ENCODE data around the gene EIF2S3.
"Not testable (repeated sequence)": the region's sequence is repeated elsewhere in the genome, so short reads cannot be mapped to it uniquely, and the experiment has no call there.

The EIF2S3 gene

DNA sequence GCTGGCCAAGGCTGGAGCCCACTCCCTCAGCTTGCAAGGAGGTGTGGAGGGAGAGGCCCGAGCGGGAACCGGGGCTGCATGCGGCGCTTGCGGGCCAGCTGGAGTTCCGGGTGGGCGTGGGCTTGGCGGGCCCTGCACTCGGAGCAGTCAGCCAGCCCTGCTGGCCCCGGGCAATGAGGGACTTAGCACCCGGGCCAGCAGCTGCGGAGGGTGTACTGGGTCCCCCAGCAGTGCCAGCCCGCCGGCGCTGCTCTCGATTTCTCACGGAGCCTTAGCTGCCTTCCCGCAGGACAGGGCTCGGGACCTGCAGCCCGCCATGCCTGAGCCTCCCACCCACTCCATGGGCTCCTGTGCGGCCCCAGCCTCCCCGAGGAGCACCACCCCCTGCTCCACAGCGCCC, 5.1 kb upstream of the EIF2S3 start:
- WGBS, 2 experiments (ENCODE audit: insufficient coverage in 2 of 2), result 90 to 100% methylated on average over 2 to 3 of the region's 24 CpGs

DNA sequence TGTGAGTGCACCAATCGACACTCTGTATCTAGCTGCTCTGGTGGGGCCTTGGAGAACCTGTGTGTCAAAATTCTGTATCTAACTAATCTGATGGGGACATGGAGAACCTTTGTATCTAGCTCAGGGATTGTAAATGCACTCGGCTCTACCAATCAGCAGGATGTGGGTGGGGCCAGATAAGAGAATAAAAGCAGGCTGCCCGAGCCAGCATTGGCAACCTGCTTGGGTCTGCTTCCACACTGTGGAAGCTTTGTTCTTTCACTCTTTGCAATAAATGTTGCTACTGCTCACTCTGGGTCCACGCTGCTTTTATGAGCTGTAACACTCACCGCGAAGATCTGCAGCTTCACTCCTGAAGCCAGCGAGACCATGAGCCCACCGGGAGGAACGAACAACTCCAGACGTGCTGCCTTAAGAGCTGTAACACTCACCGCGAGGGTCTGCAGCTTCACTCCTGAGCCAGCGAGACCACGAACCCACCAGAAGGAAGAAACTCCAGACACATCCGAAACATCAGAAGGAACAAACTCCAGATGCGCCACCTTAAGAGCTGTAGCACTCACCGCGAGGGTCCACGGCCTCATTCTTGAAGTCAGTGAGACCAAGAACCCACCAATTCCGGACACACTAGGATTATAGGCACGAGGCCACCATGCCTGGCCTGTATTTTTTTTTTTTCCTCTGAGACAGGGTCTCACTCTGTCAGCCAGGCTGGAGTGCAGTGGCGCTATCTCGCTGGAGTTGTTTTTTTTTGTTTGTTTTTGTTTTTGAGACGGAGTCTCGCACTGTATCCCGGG, 4.0 kb upstream of the EIF2S3 start:
- H3K36me3 ChIP-seq (ENCODE audit: control insufficient read depth, insufficient read depth, low read length), result not testable (repeated sequence)

More for the DNA sequence above, 5.1 kb upstream of the EIF2S3 start:
- not testable (repeated sequence) for H3K4me3 ChIP-seq (ENCODE audit: extremely low read depth, insufficient read depth, low read length, poor library complexity, severe bottlenecking); H3K9me3 ChIP-seq (ENCODE audit: control insufficient read depth, low read length); H3K4me1 ChIP-seq (ENCODE audit: control insufficient read depth, insufficient read depth, low read length, poor library complexity, severe bottlenecking); H3K36me3 ChIP-seq (ENCODE audit: control insufficient read depth, insufficient read depth, low read length); H3K27ac ChIP-seq (ENCODE audit: low read depth, low read length, severe bottlenecking)

DNA sequence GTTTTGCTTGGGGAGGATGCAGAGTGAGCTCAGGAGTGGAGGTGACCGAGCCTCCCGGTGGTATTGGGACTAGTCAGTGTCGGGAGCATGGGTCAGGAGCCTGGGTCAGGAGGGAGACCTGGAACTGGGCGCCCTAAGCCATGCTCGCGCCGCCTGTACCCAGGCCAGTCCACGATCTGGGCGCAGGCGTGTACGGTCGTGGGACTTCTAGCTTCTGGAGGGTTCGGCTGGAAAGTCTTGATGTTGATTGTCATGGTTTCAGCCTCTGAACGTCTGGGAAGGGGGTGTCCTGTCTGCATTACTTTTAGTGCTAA, 244 bp downstream of the EIF2S3 start:
- H3K4me1 ChIP-seq (ENCODE audit: control insufficient read depth, insufficient read depth, low read length, poor library complexity, severe bottlenecking), result no peaks in the 10 kb centered on the region
- no peaks in the 10 kb centered on the region for H3K9me3 ChIP-seq (ENCODE audit: control insufficient read depth, low read length)
- peaks cover 25% of the 10 kb centered on the region for H3K36me3 ChIP-seq (ENCODE audit: control insufficient read depth, insufficient read depth, low read length)
- H3K4me3 ChIP-seq (ENCODE audit: extremely low read depth, insufficient read depth, low read length, poor library complexity, severe bottlenecking), result no peak overlapping the region
- WGBS, 2 experiments (ENCODE audit: insufficient coverage in 2 of 2), result 0 to 3% methylated on average over 3 to 8 of the region's 14 CpGs
- peak overlapping the region; percentile 99 for H3K27ac ChIP-seq (ENCODE audit: low read depth, low read length, severe bottlenecking)

More for the DNA sequence above, 4.0 kb upstream of the EIF2S3 start:
- not testable (repeated sequence) for H3K9me3 ChIP-seq (ENCODE audit: control insufficient read depth, low read length); H3K4me1 ChIP-seq (ENCODE audit: control insufficient read depth, insufficient read depth, low read length, poor library complexity, severe bottlenecking); H3K4me3 ChIP-seq (ENCODE audit: extremely low read depth, insufficient read depth, low read length, poor library complexity, severe bottlenecking); H3K27ac ChIP-seq (ENCODE audit: low read depth, low read length, severe bottlenecking)
- WGBS, 2 experiments (ENCODE audit: insufficient coverage in 2 of 2), result 85 to 94% methylated on average over 4 to 6 of the region's 26 CpGs

DNA sequence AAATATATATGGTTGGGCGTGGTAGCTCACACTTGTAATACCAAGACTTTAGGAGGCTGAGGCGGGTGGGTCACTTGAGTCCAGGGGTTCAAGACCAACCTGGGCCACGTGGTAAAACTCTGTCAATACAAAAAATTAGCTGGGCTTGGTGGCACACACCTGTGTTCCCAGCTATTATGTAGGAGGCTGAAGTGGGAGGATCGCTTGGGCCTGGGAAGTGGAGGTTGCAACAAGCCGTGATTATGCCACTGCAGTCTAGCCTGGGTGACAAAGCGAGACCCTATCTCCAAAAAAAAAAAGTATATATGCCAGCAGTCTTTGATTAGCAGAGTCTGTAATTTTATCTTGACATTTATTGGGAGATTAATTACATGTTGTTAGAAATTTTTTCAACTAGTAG, 8.7 kb downstream of the EIF2S3 start:
- 83 to 100% methylated on average over 2 of the region's 6 CpGs for WGBS, 2 experiments (ENCODE audit: insufficient coverage in 2 of 2)
- peaks cover 72% of the 10 kb centered on the region for H3K36me3 ChIP-seq (ENCODE audit: control insufficient read depth, insufficient read depth, low read length)

DNA sequence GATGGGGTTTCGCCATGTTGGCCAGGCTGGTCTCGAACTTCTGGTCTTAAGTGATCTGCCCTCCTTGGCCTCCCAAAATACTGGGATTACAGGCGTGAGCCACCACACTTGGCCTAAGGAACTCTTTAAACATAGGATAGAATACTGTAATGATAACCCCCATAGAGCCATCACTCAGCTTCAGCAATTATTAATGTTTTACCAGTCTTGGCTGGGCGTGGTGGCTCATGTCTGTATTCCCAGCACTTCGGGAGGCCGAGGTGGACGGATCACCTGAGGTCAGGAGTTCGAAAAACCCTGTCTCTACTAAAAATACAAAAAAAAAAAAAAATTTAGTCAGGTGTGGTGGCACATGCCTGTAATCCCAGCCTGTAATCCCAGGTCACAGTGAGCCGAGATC, 15.1 kb downstream of the EIF2S3 start:
- H3K9me3 ChIP-seq (ENCODE audit: control insufficient read depth, low read length), result no peaks in the 10 kb centered on the region
- peaks cover 63% of the 10 kb centered on the region for H3K36me3 ChIP-seq (ENCODE audit: control insufficient read depth, insufficient read depth, low read length)

More for the DNA sequence above, 8.7 kb downstream of the EIF2S3 start:
- Histone ChIP-seq H3K4me3 (ENCODE audit: extremely low read depth, insufficient read depth, low read length, poor library complexity, severe bottlenecking) (no peak overlapping the region), H3K27ac (ENCODE audit: low read depth, low read length, severe bottlenecking) (no peak overlapping the region), H3K9me3 (ENCODE audit: control insufficient read depth, low read length) (no peaks in the 10 kb centered on the region), H3K4me1 (ENCODE audit: control insufficient read depth, insufficient read depth, low read length, poor library complexity, severe bottlenecking) (no peaks in the 10 kb centered on the region)

DNA sequence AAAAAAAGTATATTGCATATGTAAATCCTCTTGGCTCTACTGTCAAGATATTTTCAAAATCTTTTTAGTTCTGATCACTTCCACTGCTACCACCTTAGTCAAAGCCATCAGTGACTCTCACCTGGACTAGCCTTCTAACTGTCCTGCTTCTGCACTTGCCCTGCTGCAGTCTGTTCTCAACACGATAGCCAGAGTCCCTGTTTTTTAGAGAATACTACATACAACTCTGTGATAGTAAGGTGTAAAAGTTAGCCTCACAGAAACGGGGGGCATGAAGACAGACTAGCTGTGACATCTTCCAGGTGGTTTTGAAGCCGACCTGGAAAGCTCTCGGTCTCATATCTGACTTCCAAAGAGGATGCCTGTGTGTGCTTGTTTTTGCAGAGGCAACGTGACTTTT, 24.7 kb downstream of the EIF2S3 start:
- Histone ChIP-seq H3K27ac (ENCODE audit: low read depth, low read length, severe bottlenecking) (no peak overlapping the region), H3K9me3 (ENCODE audit: control insufficient read depth, low read length) (no peaks in the 10 kb centered on the region), H3K4me3 (ENCODE audit: extremely low read depth, insufficient read depth, low read length, poor library complexity, severe bottlenecking) (no peak overlapping the region), H3K4me1 (ENCODE audit: control insufficient read depth, insufficient read depth, low read length, poor library complexity, severe bottlenecking) (no peaks in the 10 kb centered on the region), H3K36me3 (ENCODE audit: control insufficient read depth, insufficient read depth, low read length) (peaks cover 24% of the 10 kb centered on the region)
- WGBS, 2 experiments (ENCODE audit: insufficient coverage in 2 of 2), result 100% methylated on average over 1 of the region's 5 CpGs; no CpG with 5 or more reads in 1 of the 2 experiments

More for the DNA sequence above, 15.1 kb downstream of the EIF2S3 start:
- Histone ChIP-seq H3K27ac (ENCODE audit: low read depth, low read length, severe bottlenecking) (no peak overlapping the region), H3K4me1 (ENCODE audit: control insufficient read depth, insufficient read depth, low read length, poor library complexity, severe bottlenecking) (no peaks in the 10 kb centered on the region), H3K4me3 (ENCODE audit: extremely low read depth, insufficient read depth, low read length, poor library complexity, severe bottlenecking) (no peak overlapping the region)
- WGBS, 2 experiments (ENCODE audit: insufficient coverage in 2 of 2), result no CpG with 5 or more reads among the region's 9 CpGs

DNA sequence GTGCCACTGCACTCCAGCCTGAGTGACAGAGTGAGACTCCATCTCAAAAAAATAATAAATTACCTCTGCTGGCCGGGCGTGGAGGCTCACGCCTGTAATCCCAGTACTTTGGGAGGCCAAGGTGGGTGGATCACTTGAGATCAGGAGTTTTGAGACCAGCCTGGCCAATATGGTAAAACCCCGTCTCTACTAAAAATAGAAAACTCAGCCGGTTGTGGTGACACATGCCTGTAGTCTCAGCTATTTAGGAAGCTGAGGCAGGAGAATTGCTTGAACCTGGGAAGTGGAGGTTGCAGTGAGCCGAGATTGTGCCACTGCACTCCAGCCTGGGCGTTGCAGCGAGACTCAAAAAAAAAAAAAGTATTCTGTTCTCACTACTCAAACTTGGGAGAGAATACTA, 25.5 kb downstream of the EIF2S3 start:
- not testable (repeated sequence) for H3K27ac ChIP-seq (ENCODE audit: low read depth, low read length, severe bottlenecking); H3K4me1 ChIP-seq (ENCODE audit: control insufficient read depth, insufficient read depth, low read length, poor library complexity, severe bottlenecking); H3K9me3 ChIP-seq (ENCODE audit: control insufficient read depth, low read length); H3K4me3 ChIP-seq (ENCODE audit: extremely low read depth, insufficient read depth, low read length, poor library complexity, severe bottlenecking)
- H3K36me3 ChIP-seq (ENCODE audit: control insufficient read depth, insufficient read depth, low read length), result peaks cover 22% of the 10 kb centered on the region
- 72 to 80% methylated on average over 1 to 2 of the region's 8 CpGs for WGBS, 2 experiments (ENCODE audit: insufficient coverage in 2 of 2)

DNA sequence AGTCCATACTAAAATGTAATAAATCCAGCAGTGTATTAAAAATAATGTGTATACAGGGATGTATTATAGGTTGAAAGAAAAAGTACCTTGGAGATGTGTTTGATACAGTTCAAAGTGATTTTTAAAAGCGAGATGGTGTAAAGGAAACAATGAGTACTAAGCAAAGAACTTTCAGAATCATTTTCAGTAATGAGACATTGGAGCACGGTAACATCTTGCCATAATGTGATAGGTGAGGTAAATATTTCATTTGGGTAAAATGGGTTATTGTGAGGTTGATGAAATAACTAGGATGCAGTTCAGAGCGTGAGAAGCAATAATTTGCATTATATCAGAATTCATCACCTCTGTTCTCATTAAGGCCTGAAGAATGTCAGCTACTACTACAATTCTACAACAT, 25.9 kb downstream of the EIF2S3 start:
- 100% methylated on average over 1 of the region's 3 CpGs; no CpG with 5 or more reads in 1 of the 2 experiments for whole genome bisulfite sequencing, 2 experiments (ENCODE audit: insufficient coverage in 2 of 2)
- Histone ChIP-seq H3K4me3 (ENCODE audit: extremely low read depth, insufficient read depth, low read length, poor library complexity, severe bottlenecking) (no peak overlapping the region), H3K4me1 (ENCODE audit: control insufficient read depth, insufficient read depth, low read length, poor library complexity, severe bottlenecking) (no peaks in the 10 kb centered on the region), H3K36me3 (ENCODE audit: control insufficient read depth, insufficient read depth, low read length) (peaks cover 19% of the 10 kb centered on the region), H3K9me3 (ENCODE audit: control insufficient read depth, low read length) (no peaks in the 10 kb centered on the region), H3K27ac (ENCODE audit: low read depth, low read length, severe bottlenecking) (no peak overlapping the region)

DNA sequence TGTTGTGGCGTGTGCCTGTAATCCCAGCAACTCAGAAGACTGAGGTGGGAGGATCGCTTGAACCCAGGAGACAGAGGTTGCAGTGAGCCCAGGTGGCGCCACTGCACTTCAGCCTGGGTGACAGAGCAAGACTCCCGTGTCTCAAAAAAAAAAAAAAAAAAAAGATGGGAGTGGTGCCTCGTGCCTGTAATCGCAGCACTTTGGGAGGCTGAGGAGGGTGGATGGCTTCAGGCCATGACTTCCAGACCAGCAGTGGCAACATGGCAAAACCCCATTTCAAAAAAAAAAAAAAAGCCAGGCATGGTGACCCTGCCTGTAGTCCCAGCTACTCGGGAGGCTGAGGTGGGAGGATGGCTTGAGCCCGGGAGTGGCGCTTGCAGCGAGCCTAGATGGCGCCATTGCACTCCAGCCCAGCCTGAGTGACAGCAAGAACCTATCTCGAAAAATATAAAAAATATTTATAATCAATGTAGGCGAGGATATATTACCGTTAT, 27.0 kb downstream of the EIF2S3 start:
- peaks cover 9% of the 10 kb centered on the region for H3K36me3 ChIP-seq (ENCODE audit: control insufficient read depth, insufficient read depth, low read length)
- peak overlapping the region; percentile 5 for H3K4me3 ChIP-seq (ENCODE audit: extremely low read depth, insufficient read depth, low read length, poor library complexity, severe bottlenecking)
- no peak overlapping the region for H3K27ac ChIP-seq (ENCODE audit: low read depth, low read length, severe bottlenecking)
- no peaks in the 10 kb centered on the region for H3K4me1 ChIP-seq (ENCODE audit: control insufficient read depth, insufficient read depth, low read length, poor library complexity, severe bottlenecking)
- no peaks in the 10 kb centered on the region for H3K9me3 ChIP-seq (ENCODE audit: control insufficient read depth, low read length)
- 25% methylated on average over 2 of the region's 14 CpGs; no CpG with 5 or more reads in 1 of the 2 experiments for WGBS, 2 experiments (ENCODE audit: insufficient coverage in 2 of 2)

DNA sequence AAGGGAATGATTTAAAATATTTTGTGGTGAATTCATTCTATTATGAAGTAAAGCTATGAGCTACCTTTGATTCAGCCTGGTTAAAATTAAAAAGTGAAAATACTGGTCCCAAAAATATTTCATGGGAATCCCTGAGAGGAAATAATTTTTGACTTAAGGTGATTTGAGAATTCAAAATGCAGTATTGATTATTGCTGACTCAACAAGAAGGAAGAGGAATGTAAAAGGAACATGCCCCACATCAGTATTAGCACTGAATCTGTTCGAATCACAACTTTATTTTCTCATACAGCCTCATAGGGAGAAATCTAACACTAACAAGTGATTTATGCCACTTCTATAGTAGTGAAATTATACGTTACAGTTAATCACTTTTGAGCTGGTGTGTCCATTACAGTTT, 27.7 kb downstream of the EIF2S3 start:
- WGBS, 2 experiments (ENCODE audit: insufficient coverage in 2 of 2), result no CpG with 5 or more reads among the region's 2 CpGs
- Histone ChIP-seq H3K27ac (ENCODE audit: low read depth, low read length, severe bottlenecking) (no peak overlapping the region), H3K4me3 (ENCODE audit: extremely low read depth, insufficient read depth, low read length, poor library complexity, severe bottlenecking) (no peak overlapping the region), H3K36me3 (ENCODE audit: control insufficient read depth, insufficient read depth, low read length) (peaks cover 5% of the 10 kb centered on the region), H3K4me1 (ENCODE audit: control insufficient read depth, insufficient read depth, low read length, poor library complexity, severe bottlenecking) (no peaks in the 10 kb centered on the region), H3K9me3 (ENCODE audit: control insufficient read depth, low read length) (no peaks in the 10 kb centered on the region)

DNA sequence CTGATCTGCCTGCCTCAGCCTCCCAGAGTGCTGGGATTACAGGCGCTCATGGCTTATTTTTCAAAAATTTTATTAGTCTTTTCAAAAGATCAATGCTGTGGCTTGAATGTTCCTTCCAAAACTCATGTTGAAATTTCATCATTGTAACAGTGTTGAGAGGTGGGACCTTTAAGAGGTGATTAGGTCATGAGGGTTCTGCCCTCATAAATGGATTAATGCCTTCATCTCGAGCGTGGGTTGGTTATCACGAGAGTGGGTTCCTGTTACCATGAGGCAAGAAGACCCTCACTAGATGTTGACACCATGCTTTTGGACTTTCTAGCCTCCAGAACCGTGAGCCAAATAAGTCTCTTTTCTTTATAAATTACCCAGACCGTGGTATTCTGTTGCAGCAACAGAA, 30.3 kb downstream of the EIF2S3 start:
- 93 to 100% methylated on average over 3 of the region's 6 CpGs for WGBS, 2 experiments (ENCODE audit: insufficient coverage in 2 of 2)
- Histone ChIP-seq H3K36me3 (ENCODE audit: control insufficient read depth, insufficient read depth, low read length) (no peaks in the 10 kb centered on the region), H3K9me3 (ENCODE audit: control insufficient read depth, low read length) (no peaks in the 10 kb centered on the region), H3K4me1 (ENCODE audit: control insufficient read depth, insufficient read depth, low read length, poor library complexity, severe bottlenecking) (no peaks in the 10 kb centered on the region), H3K27ac (ENCODE audit: low read depth, low read length, severe bottlenecking) (no peak overlapping the region), H3K4me3 (ENCODE audit: extremely low read depth, insufficient read depth, low read length, poor library complexity, severe bottlenecking) (no peak overlapping the region)

Data from mesodermal cell (in vitro differentiated cells).